Ovary (tissue), 3 donors: ENCODE results near the gene GOLGA8R.
"Not testable (repeated sequence)": the region's sequence is repeated elsewhere in the genome, so short reads cannot be mapped to it uniquely, and the experiment has no call there.

Source experiments
- POLR2A ChIP-seq: fragments of 450-650 bp; IDR thresholded peaks from one replicate; pipeline ENCODE4 v1.6.1; 2017; ENCODE audit warnings: antibody characterized with exemption, mild to moderate bottlenecking, moderate library complexity
- TF ChIP-seq, protein P1 (sequence below), 3 donors: fragments of 450-650 bp in 2 of 3; fragments of 200-600 bp in 1 of 3; IDR thresholded peaks; one replicate each; pipeline versions ENCODE4 v1.5.1 to v1.8.0; 2016 to 2022; ENCODE audit warnings: antibody characterized with exemption in 3 of 3, mild to moderate bottlenecking in 1 of 3
- donor health status: DM: no; HTN: no; CAD: no.

- TF ChIP-seq POLR2A, result not testable (repeated sequence)
- TF ChIP-seq, protein P1, sequence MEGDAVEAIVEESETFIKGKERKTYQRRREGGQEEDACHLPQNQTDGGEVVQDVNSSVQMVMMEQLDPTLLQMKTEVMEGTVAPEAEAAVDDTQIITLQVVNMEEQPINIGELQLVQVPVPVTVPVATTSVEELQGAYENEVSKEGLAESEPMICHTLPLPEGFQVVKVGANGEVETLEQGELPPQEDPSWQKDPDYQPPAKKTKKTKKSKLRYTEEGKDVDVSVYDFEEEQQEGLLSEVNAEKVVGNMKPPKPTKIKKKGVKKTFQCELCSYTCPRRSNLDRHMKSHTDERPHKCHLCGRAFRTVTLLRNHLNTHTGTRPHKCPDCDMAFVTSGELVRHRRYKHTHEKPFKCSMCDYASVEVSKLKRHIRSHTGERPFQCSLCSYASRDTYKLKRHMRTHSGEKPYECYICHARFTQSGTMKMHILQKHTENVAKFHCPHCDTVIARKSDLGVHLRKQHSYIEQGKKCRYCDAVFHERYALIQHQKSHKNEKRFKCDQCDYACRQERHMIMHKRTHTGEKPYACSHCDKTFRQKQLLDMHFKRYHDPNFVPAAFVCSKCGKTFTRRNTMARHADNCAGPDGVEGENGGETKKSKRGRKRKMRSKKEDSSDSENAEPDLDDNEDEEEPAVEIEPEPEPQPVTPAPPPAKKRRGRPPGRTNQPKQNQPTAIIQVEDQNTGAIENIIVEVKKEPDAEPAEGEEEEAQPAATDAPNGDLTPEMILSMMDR (IDR thresholded peaks at IDR 0.05), result not testable (repeated sequence)
Observed at GRCh38 chr15:30377082-30377413, 37.0 kb downstream of the GOLGA8R start.
